Measurements from ENCODE around the gene SLC50A1.

DNA sequence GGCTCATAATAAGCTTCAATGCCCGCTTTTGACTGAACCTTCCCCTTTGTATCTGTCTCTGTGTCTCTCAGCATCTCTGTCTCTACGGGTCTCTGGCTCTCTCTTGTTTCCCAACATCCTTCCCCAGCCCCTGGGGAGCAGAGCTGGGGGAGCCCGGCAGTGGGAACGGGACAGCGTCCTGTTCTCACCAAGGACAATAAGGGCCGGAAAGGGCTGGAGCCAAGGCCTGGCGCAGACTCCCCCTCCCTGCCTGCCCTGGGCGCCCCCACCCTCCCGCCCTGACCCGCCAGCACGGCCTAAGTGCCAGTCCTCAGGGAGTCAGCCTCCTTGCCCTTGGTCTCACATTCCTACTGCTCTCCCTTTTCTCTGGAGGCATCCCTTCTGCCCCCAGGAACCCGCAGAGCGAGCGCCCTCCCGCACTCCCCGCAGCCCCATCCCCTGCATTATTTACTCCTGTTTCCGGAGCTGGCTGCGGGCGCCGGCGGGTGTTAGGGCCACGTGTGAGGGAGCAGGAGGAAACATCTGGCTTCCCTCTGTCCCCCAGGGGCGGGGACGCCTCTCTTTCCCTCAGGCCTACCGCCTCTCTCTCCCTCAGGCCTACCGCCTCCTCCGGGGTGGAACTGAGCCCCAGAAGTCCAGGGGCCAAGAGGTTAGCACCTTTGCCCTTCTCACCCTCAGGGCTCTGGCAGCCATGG lies 31.0 kb downstream of the SLC50A1 start:
- no peak for TF ChIP-seq CTCF (IDR thresholded peaks at IDR 0.05; ENCODE audit: insufficient read depth, low read length, poor library complexity, severe bottlenecking)
- no peak for TF ChIP-seq EZH2phosphoT487 (conservative IDR thresholded peaks at IDR 0.05; ENCODE audit: low read length)
